H1 (cell line): ENCODE results near the gene SLC5A12. TPM values are rescaled to one million over a fixed set of nuclear protein-coding genes. Genes with fewer than 3 reads are reported as not detected.

Source experiments
- CTCF ChIA-PET: fragments of 300-600 bp; sonication (Branson Sonifier 250); formaldehyde crosslinking; loops from one replicate; lab custom pipeline; 2021; ENCODE audit not compliant: partially characterized antibody; lab: Charles Lee
- POLR2A ChIA-PET: fragments of 300-600 bp; sonication (Branson Sonifier 250); formaldehyde crosslinking; loops from one replicate; lab custom pipeline; 2021; ENCODE audit warnings: inconsistent platforms; ENCODE audit not compliant: partially characterized antibody; lab: Charles Lee
- DNase-seq, 2 experiments: peaks; one replicate each; pipeline versions ENCODE4 v3.0.0 to v3.0.0-alpha.2; 2010 to 2022; ENCODE audit warnings: low spot score in 2 of 2, low read depth in 1 of 2, mixed read lengths in 1 of 2
- FAIRE-seq: peaks from 2 replicates; lab custom pipeline; 2011; peaks lifted over from hg19 to GRCh38; lab: Jason Lieb, UNC
- H2AFZ ChIP-seq: 2 replicates; pipeline ENCODE4 v1.8.1; 2012; ENCODE audit warnings: low read length, inconsistent platforms
- H2AK5ac ChIP-seq: 2 replicates; pipeline ENCODE4 v1.6.1; 2013; ENCODE audit warnings: low read depth, low read length
- H2BK120ac ChIP-seq: replicated peaks from 2 replicates; pipeline ENCODE3; 2013; ENCODE audit warnings: low read depth, low read length, inconsistent platforms
- H2BK12ac ChIP-seq: 2 replicates; pipeline ENCODE4 v1.6.1; 2013; ENCODE audit warnings: low read depth, low read length
- H2BK15ac ChIP-seq: 2 replicates; pipeline ENCODE4 v1.6.1; 2013; ENCODE audit warnings: low read length
- H2BK20ac ChIP-seq: 2 replicates; pipeline ENCODE4 v1.6.1; 2013; ENCODE audit warnings: low read length
- H2BK5ac ChIP-seq: 2 replicates; pipeline ENCODE4 v1.6.1; 2013; ENCODE audit warnings: low read depth, low read length
- H3K14ac ChIP-seq: 2 replicates; pipeline ENCODE4 v1.6.1; 2013; ENCODE audit warnings: inconsistent platforms; ENCODE audit not compliant: insufficient read length
- H3K18ac ChIP-seq: 2 replicates; pipeline ENCODE4 v1.6.1; 2013; ENCODE audit warnings: low read length; ENCODE audit errors: extremely low read depth
- H3K23ac ChIP-seq: 2 replicates; pipeline ENCODE4 v1.6.1; 2013; ENCODE audit warnings: inconsistent platforms; ENCODE audit not compliant: insufficient read length
- H3K23me2 ChIP-seq: 2 replicates; pipeline ENCODE4 v1.6.1; 2013; ENCODE audit warnings: low read depth, low read length
- H3K27ac ChIP-seq: 2 replicates; pipeline ENCODE4 v1.6.1; 2011; ENCODE audit warnings: low read depth, low read length, inconsistent platforms
- H3K27me3 ChIP-seq, 4 experiments: replicated peaks in 1 of 4; 1 replicate in 1 of 4; 2 replicates in 3 of 4; pipeline versions ENCODE4 v1.6.1 to v1.8.1; 2011 to 2013; ENCODE audit warnings: low read length in 3 of 4, mild to moderate bottlenecking in 3 of 4, inconsistent platforms in 2 of 4, mixed read lengths in 2 of 4, moderate library complexity in 1 of 4; ENCODE audit not compliant: control insufficient read depth in 3 of 4, insufficient read depth in 3 of 4; ENCODE audit errors: extremely low read depth in 1 of 4
- H3K36me3 ChIP-seq, 4 experiments: 2 replicates each; pipeline versions ENCODE4 v1.6.1 to v1.8.1; 2011 to 2013; ENCODE audit warnings: mild to moderate bottlenecking in 4 of 4, low read length in 3 of 4, moderate library complexity in 2 of 4, control low read depth in 1 of 4, inconsistent platforms in 1 of 4; ENCODE audit not compliant: insufficient read depth in 4 of 4, control insufficient read depth in 2 of 4
- H3K4ac ChIP-seq: replicated peaks from 2 replicates; pipeline ENCODE3; 2013; ENCODE audit warnings: low read length, low read depth, mixed read lengths, inconsistent platforms; ENCODE audit not compliant: insufficient read length
- H3K4me1 ChIP-seq, 4 experiments: replicated peaks in 1 of 4; 1 replicate in 1 of 4; 2 replicates in 3 of 4; pipeline versions ENCODE4 v1.6.1 to v1.8.1; 2011 to 2013; ENCODE audit warnings: low read length in 3 of 4, inconsistent platforms in 2 of 4, mixed read lengths in 1 of 4; ENCODE audit not compliant: insufficient read depth in 4 of 4, control insufficient read depth in 3 of 4
- H3K4me2 ChIP-seq, 2 experiments: 2 replicates each; pipeline versions ENCODE4 v1.6.1 to v1.8.1; 2011 to 2013; ENCODE audit warnings: low read depth in 2 of 2, low read length in 2 of 2, control low read depth in 1 of 2, inconsistent platforms in 1 of 2, mild to moderate bottlenecking in 1 of 2; ENCODE audit not compliant: insufficient read depth in 1 of 2
- H3K4me3 ChIP-seq, 4 experiments: fragments of 200-600, 300-600 bp in 1 of 4; sonication (generic), shearing (Covaris generic), sonication (Bioruptor Twin) in 1 of 4; 2 replicates each; pipeline versions ENCODE4 v1.5.1 to v1.8.1; 2011 to 2016; ENCODE audit warnings: low read length in 4 of 4, low read depth in 3 of 4, control low read depth in 2 of 4, inconsistent platforms in 2 of 4, mild to moderate bottlenecking in 2 of 4, mixed read lengths in 1 of 4, moderate library complexity in 1 of 4; ENCODE audit not compliant: insufficient read depth in 2 of 4; ENCODE audit errors: extremely low read depth in 1 of 4
- H3K56ac ChIP-seq: replicated peaks from 2 replicates; pipeline ENCODE3; 2013; ENCODE audit warnings: low read depth, mild to moderate bottlenecking, mixed read lengths, low read length, inconsistent platforms; ENCODE audit not compliant: insufficient read length
- H3K79me1 ChIP-seq: 2 replicates; pipeline ENCODE4 v1.6.1; 2013; ENCODE audit warnings: low read depth, low read length, control low read depth
- H3K79me2 ChIP-seq, 2 experiments: 2 replicates each; pipeline versions ENCODE4 v1.6.1 to v1.8.1; 2012 to 2013; ENCODE audit warnings: low read length in 2 of 2, mild to moderate bottlenecking in 2 of 2, inconsistent platforms in 1 of 2; ENCODE audit not compliant: insufficient read depth in 2 of 2, control insufficient read depth in 1 of 2
- H3K9ac ChIP-seq, 4 experiments: replicated peaks in 1 of 4; 1 replicate in 1 of 4; 2 replicates in 3 of 4; pipeline versions ENCODE4 v1.6.1 to v1.8.1; 2011 to 2013; ENCODE audit warnings: low read depth in 3 of 4, low read length in 3 of 4, control low read depth in 2 of 4, mild to moderate bottlenecking in 2 of 4, moderate library complexity in 2 of 4, inconsistent platforms in 1 of 4; ENCODE audit errors: extremely low read depth in 1 of 4
- H3K9me3 ChIP-seq, 2 experiments: 2 replicates each; pipeline versions ENCODE4 v1.6.1 to v1.8.1; 2012 to 2013; ENCODE audit warnings: mild to moderate bottlenecking in 2 of 2, moderate library complexity in 2 of 2, control low read depth in 1 of 2, inconsistent platforms in 1 of 2, low read depth in 1 of 2, low read length in 1 of 2, mixed read lengths in 1 of 2; ENCODE audit not compliant: insufficient read depth in 2 of 2
- H4K20me1 ChIP-seq, 2 experiments: replicated peaks in 1 of 2; 2 replicates each; pipeline versions ENCODE3 to v1.8.1; 2011 to 2013; ENCODE audit warnings: inconsistent platforms in 2 of 2, low read length in 2 of 2, mild to moderate bottlenecking in 1 of 2; ENCODE audit not compliant: insufficient read depth in 2 of 2, control insufficient read depth in 1 of 2
- H4K5ac ChIP-seq: 2 replicates; pipeline ENCODE4 v1.6.1; 2013; ENCODE audit warnings: low read length, low read depth, mixed read lengths, inconsistent platforms; ENCODE audit not compliant: insufficient read length
- H4K8ac ChIP-seq: 2 replicates; pipeline ENCODE4 v1.8.0; 2013; ENCODE audit warnings: mild to moderate bottlenecking, moderate library complexity, low read length, inconsistent platforms; ENCODE audit not compliant: insufficient read depth; ENCODE audit errors: extremely low read depth
- H4K91ac ChIP-seq: replicated peaks from 2 replicates; pipeline ENCODE3; 2013; ENCODE audit warnings: low read length, mixed read lengths, inconsistent platforms; ENCODE audit not compliant: insufficient read length
- GTF2F1 ChIP-seq: IDR thresholded peaks from 2 replicates; pipeline ENCODE4 v1.6.1; 2012; ENCODE audit warnings: low read depth, low read length, improper control_type of control experiment, borderline replicate concordance
- HDAC2 ChIP-seq, 2 experiments: fragments of 300-600 bp in 1 of 2; sonication (generic) in 1 of 2; IDR thresholded peaks; 2 replicates each; pipeline ENCODE4 v1.6.1; 2011 to 2012; ENCODE audit warnings: low read depth in 2 of 2, low read length in 2 of 2, mild to moderate bottlenecking in 2 of 2, moderate library complexity in 2 of 2, borderline replicate concordance in 1 of 2, inconsistent platforms in 1 of 2
- KDM4A ChIP-seq: IDR thresholded peaks from one replicate; pipeline ENCODE4 v1.7.1; 2012; ENCODE audit warnings: low read depth, mild to moderate bottlenecking, moderate library complexity, low read length, inconsistent platforms; ENCODE audit not compliant: severe bottlenecking
- KDM5A ChIP-seq: fragments of 200-600 bp; IDR thresholded peaks from 2 replicates; pipeline ENCODE4 v1.7.1; 2012; ENCODE audit warnings: mild to moderate bottlenecking, low read length, inconsistent platforms, mixed read lengths
- POLR2A ChIP-seq, 2 experiments: IDR thresholded peaks; 1 replicate in 1 of 2; 2 replicates in 1 of 2; pipeline ENCODE4 v1.6.1; 2011; ENCODE audit warnings: low read depth in 2 of 2, low read length in 2 of 2, mild to moderate bottlenecking in 2 of 2; ENCODE audit errors: control extremely low read depth in 1 of 2
- SIRT6 ChIP-seq: IDR thresholded peaks from one replicate; pipeline ENCODE4 v1.7.1; 2012; ENCODE audit warnings: low read length, inconsistent platforms
- TAF1 ChIP-seq: IDR thresholded peaks from 2 replicates; pipeline ENCODE4 v1.6.1; 2011; ENCODE audit warnings: mild to moderate bottlenecking, low read depth, low read length
- TEAD4 ChIP-seq: IDR thresholded peaks from 2 replicates; pipeline ENCODE4 v1.6.1; 2012; ENCODE audit warnings: low read depth, low read length, inconsistent platforms, mixed read lengths
- whole genome bisulfite sequencing, 2 experiments: shearing (Covaris generic) in 1 of 2; methylation state at CpG; one replicate each; pipeline versions ENCODE4 v1.1.6 to v1.1.7; 2013 to 2015; ENCODE audit warnings: low lambda C conversion rate in 2 of 2, mixed read lengths in 2 of 2, inconsistent platforms in 1 of 2, low coverage in 1 of 2, missing lambda C conversion rate in 1 of 2; ENCODE audit not compliant: insufficient replicate concordance in 2 of 2, insufficient coverage in 1 of 2, insufficient read length in 1 of 2; ENCODE audit errors: extremely low coverage in 1 of 2, missing lambda C conversion rate in 1 of 2; 5-methylcytosine and 5-hydroxymethylcytosine counted together
- polyA plus RNA-seq, 7 experiments: library from polyadenylated mRNA; depleted of rRNA in 3 of 7; stranded (reverse) in 5 of 7; unstranded in 2 of 7; fragments of >200 nt in 5 of 7; fragments of 200-250 nt in 2 of 7; gene quantifications; 1 replicate in 5 of 7; 2 replicates in 1 of 7; 4 replicates in 1 of 7; pipeline versions ENCODE4 v1.2.1 to v1.2.3, GENCODE V29; 2011 to 2013; ENCODE audit warnings: missing spikeins in 2 of 7, mixed read lengths in 2 of 7
- total RNA-seq: library from RNA; stranded (reverse); fragmentation: NEBNext Ultra II Directional; extraction: Animal tissue kit (Norgen Biotek cat#: 25700); gene quantifications from 2 replicates; pipeline ENCODE4 v1.2.1, GENCODE V29; 2021

SLC5A12 gene
- total and polyA plus RNA-seq, 2 of the 8 experiments (the other 6 are each of a cell fraction or from before 2014, with no cell fraction given), result 1.3 to 1.4 TPM

- no peaks in the 10 kb centered on the region for H3K36me3 ChIP-seq
- H3K27me3 ChIP-seq, result no peaks in the 10 kb centered on the region
- no peak overlapping the region for H3K4me3 ChIP-seq
- POLR2A ChIA-PET, result no interaction called here
- no peak for FAIRE-seq
- no peaks in the 10 kb centered on the region for H3K79me2 ChIP-seq
- H3K4ac ChIP-seq, result no peak overlapping the region
- no peak overlapping the region for H2BK120ac ChIP-seq
- no peak overlapping the region for H3K27ac ChIP-seq
- TF ChIP-seq KDM5A (no peak), SIRT6 (no peak), TAF1 (no peak), KDM4A (no peak), GTF2F1 (no peak), POLR2A (IDR thresholded peaks at IDR 0.05; ENCODE audit: control extremely low read depth in 1 of 2, low read depth in 2 of 2, low read length in 2 of 2) (no peak), TEAD4 (no peak), HDAC2 (IDR thresholded peaks at IDR 0.05; ENCODE audit: borderline replicate concordance in 1 of 2, low read depth in 2 of 2, low read length in 2 of 2) (no peak)
- no peaks in the 10 kb centered on the region for H3K79me1 ChIP-seq
- H2AK5ac ChIP-seq, result no peak overlapping the region
- no peak overlapping the region for H3K14ac ChIP-seq
- H2BK15ac ChIP-seq, result no peak overlapping the region
- no peak overlapping the region for H4K8ac ChIP-seq
- DNase-seq, result no peak
- H2BK5ac ChIP-seq, result no peak overlapping the region
- H3K18ac ChIP-seq, result no peak overlapping the region
- no peaks in the 10 kb centered on the region for H3K23me2 ChIP-seq
- H3K56ac ChIP-seq, result no peak overlapping the region
- H3K4me2 ChIP-seq, result no peak overlapping the region
- no peak overlapping the region for H4K91ac ChIP-seq
- no peak overlapping the region for H3K23ac ChIP-seq
- no peak overlapping the region for H3K9ac ChIP-seq
- no peak overlapping the region for H2BK20ac ChIP-seq
- H4K5ac ChIP-seq, result no peak overlapping the region
- H3K9me3 ChIP-seq, result no peaks in the 10 kb centered on the region
- no peaks in the 10 kb centered on the region for H4K20me1 ChIP-seq
- CTCF ChIA-PET, result interaction anchor here (1.1 kb wide), 1 partner anchor 9 kb away, joined by 3 read pairs; no protein-coding TSS in a partner anchor
- H2AFZ ChIP-seq, result no peak overlapping the region
- WGBS, 2 experiments, result 85% methylated on average over 5 of the region's 5 CpGs; no CpG with 5 or more reads in 1 of the 2 experiments
- H2BK12ac ChIP-seq, result no peak overlapping the region
- H3K4me1 ChIP-seq, result peaks cover 0 to 3% (median 1%) of the 10 kb centered on the region in 4 experiments; a peak in 4 of 7 replicates
Observed at GRCh38 chr11:26764315-26764714, 42.5 kb upstream of the SLC5A12 start.
